HUDEP-2 (cell line): Measurements from ENCODE around the gene AGTRAP.

ENCODE experiments used
- DNase-seq, 76 experiments: peaks; one replicate each; lab custom pipeline; 2025; ENCODE audit not compliant: unreplicated experiment in 76 of 76; lab: John Stamatoyannopoulos, UW

Gene AGTRAP

DNA sequence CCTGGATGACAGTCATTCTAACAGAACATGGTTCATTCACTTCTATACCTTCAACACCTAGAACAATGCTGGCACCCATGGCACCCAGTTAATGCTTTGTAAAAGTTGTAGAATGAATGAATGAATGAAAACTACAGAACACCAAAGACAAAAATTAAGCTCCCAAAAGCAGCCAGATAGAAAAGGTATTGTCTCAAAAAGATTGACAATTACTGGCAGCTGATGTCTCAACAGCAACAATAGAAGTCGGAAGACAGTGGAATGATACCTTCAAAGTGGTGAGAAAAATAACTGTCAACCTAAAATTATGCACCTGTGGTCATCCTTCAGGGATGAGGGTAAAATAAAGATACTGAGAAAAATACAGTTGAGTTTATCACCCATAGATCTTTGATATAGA is 21.1 kb downstream of the AGTRAP start:
- DNase-seq: no peak

DNA sequence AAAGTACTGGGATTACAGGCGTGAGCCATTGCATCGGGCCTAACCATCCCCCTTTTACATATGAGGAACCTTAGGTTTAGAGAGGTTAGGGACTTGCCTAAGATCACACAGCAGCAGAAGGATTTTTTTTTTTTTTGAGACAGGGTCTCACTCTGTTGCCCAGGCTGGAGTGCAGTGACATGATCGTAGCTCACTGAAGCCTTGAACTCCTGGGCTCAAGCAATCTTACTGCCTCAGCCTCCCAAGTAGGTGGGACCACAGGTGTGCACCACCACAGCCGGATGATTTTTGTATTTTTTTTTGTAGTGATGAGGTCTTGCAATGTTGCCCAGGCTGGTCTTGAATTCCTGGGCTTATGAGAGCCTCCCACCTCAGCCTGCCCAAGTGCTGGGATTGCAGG is 23.9 kb downstream of the AGTRAP start:
- DNase-seq: no peak

DNA sequence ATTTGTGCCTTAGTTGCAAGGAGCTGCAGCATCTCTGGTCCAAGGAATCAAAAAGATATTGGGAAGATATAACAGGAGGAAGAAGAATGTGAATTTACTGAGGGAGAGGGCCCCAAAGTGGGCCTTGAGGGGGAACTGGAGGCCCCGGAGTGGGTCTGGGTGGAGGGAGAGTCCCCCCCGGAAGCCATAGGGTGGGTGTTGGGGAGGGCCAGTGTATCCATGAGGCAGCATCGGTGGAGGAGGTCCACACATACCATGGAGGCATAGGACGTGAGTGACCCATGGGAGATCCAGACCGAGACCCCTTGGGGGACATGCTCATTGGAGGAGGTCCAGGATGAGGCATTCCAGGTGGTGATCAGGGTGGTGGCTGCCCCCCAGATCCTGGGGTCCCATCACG is 25.3 kb downstream of the AGTRAP start:
- no peak for DNase-seq

DNA sequence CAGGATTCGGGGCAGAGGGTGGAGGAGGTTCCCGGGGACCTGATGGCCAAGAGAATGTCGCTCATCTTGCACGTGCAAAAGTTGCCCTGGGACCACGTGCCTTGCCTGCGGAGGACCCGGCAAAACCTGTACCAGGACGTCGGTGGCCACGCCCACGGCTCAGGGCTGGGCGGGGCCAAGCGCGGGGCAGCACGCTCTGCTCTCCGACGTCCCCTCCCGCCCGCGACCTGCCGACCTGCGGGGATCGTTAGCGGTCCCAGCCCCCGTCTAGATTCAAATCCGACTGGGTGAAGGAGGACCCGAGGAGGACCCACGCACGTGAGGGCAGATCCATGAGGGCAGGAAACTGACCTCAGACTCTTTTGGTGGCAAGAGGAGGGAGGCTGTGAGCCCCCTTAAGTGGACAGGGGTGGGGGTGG is 26.1 kb downstream of the AGTRAP start, which contains the start of gene C1orf167:
TSS of gene C1orf167 (plus strand) at position 206 of the 419 bp plus-strand sequence. CDS start 2,208 bp downstream, outside the sequence.
- DNase-seq: peak in 16 of 76 experiments; percentile 9 to 52 (median 20)

DNA sequence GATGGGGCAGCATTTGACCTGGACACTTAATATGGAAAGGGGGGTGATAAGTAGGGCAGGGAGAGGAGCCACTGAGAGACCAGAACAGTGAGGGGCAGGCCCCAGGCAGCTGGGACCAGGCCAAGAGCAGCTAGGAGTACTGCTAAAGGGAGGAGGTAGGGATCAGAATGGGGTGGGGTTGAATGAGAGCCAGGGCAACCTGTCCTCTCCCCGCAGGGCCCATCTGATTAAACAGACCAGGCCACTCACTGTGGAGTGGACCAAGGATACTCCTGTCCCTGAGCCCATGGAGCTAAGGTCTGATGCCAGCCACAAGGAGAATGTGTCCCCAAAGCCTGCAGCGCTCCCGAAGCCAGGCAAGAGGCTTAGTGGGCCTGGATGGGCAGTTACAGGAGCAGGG is 28.2 kb downstream of the AGTRAP start:
- no peak for DNase-seq

DNA sequence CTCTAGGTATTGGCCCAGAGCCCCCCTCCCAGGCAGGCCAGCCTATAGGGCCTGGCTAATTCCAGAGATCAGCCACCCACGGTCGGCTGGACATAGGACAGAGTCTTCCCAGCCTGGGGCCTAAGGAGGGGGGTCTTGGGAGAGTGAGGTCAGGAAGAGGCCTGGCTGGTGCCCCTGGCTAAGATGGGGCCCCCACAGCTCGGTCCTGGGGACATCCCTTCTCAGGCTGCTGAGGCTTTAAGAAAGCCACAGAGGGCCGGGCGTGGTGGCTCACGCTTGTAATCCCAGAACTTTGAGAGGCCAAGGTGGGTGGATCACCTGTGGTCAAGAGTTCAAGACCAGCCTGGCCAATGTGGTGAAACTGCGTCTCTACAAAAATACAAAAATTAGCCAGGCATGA is 28.6 kb downstream of the AGTRAP start:
- DNase-seq: no peak

DNA sequence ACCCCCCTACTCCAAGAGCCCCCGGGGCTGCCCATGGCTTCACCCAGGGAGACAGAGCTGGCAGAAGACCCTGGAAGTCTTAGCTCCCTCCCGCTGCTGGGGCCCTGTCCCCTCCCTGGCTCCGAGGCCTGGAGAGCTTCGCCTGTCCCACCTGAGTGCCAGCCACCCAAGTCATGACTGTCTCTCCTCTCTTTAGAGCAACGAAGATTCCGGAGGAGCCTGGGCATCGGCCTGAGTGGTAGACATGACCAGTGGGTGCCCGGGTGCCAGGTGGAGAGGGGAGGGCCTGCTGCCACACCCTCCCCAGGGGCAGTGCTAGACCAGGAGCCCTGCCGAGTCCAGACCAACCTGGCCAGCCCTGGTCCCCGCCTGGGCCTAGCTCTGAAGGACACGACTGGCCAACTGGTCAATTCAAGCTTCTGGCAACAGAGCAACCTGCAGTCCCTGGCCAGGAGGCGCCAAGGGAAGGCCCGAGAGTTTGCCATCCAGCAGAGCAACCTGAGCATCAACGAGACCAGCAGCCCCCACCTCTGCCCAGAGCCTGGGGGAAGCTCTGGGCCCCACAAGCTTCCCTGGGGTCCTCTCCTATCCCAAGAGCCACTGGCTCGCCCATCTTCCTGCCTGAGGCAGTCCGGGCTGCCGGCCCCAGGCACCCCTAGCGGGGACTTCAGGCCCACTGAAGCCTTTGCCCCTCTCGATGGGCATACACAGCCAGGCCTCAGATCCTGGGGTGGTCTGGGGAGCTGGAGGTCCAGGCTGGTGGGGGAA is 29.9 kb downstream of the AGTRAP start:
- DNase-seq: no peak

DNA sequence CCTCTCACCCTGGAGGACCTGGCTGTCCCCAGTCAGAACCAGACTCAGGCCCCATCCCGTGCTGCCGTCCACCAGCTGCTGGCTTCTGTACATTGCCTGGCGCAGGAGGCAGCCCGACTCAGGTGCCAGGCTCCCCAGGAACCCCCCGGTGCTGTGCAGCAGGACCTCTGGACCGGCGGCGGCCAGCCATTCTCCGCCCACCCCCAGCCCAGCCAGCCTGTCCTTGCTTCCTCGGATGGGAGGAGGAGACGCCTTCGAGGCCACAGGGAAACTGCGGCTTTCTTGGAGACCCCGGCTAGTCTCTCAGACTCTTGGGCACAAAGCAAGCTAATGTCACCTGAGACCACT is 30.5 kb downstream of the AGTRAP start:
- no peak for DNase-seq

DNA sequence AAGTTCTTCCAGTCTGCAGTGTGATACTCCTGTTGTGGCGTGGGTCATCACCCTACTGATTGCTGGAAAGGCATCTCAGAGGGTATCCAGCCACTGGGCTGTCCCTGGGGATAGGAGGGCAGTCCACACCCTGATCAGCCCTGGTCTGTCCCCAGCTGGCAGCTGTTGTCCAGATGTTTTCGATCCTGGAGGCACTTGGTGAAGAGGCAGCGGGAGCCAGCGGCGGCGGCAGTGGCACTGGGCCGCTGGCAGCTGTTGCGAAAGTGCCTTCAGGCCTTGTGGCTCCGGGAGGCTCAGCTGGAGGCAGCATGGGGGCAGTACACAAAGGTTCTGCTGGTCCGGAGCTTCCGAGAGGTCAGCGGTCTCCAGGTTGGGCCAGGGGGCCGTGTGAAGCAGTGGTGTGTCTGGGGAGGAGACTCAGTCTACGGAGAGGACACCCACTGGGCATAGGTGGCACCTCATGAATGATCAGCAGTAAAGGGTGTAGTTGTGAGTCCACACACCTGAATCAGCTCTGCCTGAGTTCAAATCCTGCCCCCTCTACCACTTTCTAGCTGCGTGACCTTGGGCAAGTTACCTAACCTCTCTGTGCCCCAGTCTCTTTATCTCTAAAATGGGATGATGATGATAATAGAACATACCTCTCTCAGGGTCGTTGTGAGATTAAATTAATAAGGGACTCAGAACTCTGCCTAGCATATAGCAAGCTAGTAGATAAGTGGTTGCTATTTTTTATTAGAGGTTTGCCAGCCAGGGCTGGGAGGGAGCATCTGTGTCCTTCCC is 32.2 kb downstream of the AGTRAP start:
- DNase-seq: no peak

DNA sequence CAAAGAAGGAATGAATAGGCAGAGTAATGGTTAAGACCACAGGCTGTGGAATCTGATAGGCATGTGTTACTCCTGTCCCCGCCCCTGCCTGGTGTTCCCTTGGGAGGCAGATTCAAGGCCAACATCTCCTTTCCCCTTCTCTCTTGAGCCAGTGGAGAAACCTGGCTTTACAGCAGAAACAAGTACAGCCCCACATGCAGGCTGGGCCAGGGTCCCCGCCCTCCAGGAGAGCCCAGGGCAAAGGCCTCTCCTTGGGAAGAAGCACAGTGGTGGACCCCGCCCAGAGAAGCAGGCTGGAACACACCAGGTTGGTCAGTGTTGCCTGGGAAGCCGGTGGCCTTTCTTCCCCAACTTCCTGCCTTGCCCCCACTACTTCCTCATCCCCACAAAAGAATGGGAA is 32.9 kb downstream of the AGTRAP start:
- no peak for DNase-seq

DNA sequence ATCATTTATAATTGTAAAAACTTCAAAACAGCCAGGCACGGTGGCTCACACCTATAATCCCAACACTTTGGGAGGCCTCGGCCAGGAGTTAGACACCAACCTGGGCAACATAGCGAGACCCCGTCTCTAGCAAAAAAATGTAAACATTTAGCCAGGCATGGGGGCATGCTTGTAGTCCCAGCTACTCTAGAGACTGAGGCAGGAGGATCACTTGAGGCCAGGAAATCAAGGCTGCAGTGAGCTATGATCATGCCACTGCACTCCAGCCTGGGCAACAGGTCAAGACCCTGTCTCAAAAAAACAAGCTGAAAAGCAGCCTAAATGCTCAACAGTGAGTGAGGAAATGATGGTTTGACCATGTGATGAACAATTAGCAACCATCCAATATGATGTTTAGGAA is 33.3 kb downstream of the AGTRAP start:
- no peak for DNase-seq

DNA sequence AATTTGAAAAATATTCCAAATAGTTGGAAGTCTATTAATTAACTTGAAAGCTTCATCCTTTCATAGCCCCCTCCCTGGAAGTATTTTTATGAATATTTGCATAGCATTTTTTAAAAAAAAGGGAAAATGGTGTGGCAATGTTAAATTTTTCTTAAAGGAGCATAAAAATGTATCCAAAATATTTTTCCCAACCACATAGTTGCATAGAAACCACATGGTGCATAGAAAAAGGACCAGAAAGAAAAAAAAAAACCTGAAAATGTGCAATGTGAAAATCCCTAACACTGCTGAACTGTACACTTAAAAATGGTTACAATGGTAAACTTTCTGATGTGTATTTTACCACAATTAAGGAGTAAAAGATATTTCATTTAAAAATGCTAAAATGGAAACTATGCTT is 34.1 kb downstream of the AGTRAP start:
- no peak for DNase-seq

DNA sequence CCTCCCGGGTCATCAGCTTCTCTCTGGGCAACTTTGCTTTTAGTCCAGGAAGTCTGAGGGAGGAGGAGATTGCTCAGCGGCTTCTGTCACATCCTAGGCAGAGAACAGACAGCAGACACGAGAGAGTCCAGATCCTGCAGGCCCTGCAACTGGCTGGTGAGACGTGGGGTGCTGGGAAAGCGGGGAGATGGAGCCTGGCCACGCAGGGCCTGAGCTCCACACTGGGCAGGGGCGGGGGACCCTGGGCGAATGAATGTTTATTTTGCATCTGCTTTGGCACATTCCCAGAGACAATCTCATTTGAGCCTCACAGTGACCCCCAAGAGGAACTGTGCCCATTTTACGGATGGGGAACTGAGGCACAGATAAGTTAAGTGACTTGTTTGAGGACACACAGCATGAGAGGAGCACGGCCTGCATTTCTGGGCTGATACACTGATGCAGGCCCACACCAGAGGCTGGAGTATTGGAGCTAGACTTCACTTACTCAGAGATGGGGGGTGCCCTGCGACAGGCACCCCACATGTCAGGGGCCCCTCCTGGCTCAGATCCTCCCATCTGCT is 35.6 kb downstream of the AGTRAP start:
- DNase-seq: no peak

DNA sequence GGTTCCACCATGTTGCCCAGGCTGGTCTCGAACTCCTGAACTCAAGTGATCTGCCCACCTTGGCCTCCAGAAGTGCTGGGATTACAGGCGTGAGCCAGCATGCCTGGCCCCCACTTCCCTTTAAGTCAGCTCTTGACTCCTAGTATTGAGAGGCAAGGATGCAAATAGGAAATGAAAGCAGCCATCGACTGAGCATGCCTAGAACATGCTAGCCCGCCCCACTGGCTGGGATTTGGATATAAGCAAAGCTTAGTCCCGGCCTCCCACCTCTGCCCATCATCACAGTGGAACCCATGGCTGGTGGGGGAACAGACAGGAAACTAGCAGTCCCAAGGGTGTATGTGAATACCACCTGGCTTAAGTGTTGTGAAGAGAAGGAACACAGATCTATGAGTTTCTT is 36.5 kb downstream of the AGTRAP start:
- no peak for DNase-seq

DNA sequence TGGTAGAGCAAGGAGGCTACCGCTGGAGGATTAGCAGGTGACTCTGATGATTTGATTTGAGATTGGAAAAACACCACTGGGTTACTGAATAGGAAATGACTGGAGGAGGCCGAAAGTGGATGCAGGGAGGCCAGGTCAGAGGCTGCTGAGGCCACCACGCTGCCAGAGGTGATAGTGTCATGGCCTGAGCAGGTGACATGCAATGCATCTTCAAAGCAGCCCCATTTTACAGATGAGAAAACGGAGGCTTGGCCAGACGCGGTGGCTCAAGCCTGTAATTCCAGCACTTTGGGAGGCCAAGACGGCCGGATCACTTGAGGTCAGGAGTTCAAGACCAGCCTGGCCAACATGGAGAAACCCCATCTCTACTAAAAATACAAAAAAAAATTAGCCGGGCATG is 38.8 kb downstream of the AGTRAP start:
- no peak for DNase-seq

DNA sequence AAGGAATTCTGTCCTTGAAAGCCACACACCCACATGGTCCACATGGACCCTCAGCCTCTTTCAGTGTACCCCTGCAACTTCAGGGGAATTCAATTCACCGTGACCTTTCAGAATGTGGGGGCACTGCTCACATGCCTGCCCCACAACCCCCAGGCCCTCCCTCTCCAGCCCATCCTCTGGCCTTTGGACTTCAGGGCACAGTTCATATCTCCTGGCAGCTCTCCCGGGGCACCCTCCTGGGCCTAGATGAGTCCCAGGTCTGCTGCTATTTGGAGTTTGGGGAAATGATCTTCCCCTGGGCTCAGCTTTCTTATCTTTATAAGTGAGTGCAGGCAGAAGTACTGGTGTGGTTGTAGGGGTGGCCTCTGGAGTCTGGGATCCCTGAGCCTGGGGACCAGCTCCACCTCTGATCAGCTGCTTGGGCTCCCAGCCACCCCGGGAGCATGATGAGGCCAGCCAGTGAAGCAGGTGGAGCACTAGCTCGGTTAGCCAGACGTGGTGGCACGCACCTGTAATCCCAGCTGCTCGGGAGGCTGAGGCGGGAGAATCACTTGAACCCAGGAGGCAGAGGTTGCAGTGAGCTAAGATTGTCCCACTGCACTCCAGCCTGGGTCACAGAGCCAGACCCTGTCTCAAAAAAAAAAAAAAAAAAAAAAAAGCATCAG is 41.9 kb downstream of the AGTRAP start:
- DNase-seq: no peak

DNA sequence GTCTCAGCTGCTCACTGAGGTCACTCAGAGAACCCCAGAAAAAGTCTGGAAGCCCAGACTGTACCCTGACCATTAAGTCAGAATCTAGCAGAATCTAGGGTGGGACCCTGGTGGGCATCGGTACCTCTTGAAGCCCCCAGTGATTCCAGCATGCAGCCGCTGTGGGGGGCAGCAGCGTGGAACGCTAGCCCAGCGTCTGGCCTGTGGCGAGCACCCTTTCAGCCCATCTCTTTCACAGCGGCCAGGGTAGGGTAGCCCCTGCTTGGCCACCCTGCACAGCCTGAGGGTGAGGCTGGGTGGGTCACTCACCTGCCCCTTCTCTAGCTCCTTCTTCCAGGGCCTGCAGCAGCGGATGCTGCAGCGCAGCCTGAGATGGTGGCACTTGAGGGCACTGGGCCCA is 42.4 kb downstream of the AGTRAP start:
- DNase-seq: no peak

DNA sequence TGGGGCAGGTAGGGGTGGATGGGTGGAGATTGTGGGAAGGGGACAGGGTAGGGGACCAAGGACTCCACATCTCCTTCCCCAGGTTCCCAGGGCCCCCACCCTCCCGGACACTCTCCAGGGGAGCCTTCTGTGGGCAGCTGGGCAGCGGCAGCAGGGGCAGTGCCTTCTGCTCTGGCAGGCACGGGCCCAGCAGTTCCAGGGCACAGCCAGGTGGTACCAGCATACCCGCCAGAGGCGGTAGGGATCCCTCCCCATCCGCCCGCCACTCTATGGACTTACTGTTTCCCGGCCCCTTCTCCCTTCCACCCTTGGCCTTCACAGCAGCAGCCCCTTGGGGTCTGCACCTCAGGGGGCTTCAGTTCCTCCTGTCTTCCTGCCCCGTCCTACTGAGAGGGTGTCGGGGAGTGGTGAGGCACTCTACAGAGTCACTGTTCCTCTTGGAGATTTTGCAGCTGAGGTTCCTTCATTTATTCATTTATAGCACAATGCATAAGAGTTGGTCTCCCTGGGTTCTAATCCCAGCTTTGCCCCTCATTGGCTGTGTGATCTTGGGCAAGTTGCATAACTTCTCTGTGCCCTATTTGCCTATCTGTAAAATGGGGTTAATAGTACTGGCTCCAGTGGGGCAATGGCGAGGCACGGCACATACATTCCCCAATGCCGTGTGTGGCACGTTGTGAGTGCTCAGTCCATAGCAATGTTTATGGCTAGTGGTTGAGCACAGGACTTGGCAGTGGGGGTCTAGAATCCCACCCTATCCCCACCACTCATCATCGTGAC is 43.1 kb downstream of the AGTRAP start:
- DNase-seq: no peak

DNA sequence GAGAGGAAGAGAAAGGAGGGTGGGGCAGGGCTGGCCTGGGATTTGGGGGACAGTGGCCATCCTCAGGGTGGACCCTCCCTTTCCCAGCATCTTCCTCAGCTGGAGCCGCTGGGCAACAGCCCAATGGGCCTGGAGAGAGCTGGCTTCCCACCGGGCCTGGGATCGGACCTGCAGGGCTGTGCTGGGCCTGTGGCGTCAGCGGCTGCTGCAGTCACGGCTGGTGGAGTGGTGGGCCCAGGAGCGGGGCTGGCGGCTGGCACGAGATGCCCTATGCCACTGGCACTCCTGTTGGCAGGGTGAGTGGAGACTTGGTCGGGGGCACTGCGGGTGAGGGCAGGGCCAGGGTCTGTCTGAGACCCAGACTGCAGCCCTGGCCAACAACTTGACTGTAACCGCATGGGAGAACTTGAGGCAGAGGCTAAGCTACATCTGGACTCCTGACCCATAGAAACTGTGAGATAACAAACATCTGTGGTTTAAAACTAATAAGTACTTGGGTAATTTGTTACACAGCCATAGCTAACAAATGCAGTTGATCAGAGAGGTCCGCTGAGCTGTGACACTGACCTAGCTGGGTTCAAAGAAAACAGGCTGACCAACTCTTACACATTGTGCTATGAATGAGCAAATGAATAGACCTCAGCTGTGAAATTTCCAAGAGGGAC is 43.9 kb downstream of the AGTRAP start:
- no peak for DNase-seq
